ENCODE results near the gene RENBP. TPM values are rescaled to one million over a fixed set of nuclear protein-coding genes. Genes with fewer than 3 reads are reported as not detected.
A peak's percentile ranks its signal among the peaks of the same experiment; 100 is the strongest.

RENBP gene
- total and polyA plus RNA-seq, 9 of the 15 experiments (the other 6 are each of a cell fraction or from before 2014, with no cell fraction given), result 0.07 to 14.8 (median 10.6) TPM; not detected in 1

- Histone ChIP-seq H3K4me3 (peak overlapping the region; percentile 58), H3K36me3 (ENCODE audit: control insufficient read depth, insufficient read depth, low read length) (peaks cover 36% of the 10 kb centered on the region), H3K4me2 (ENCODE audit: insufficient read depth, low read length) (peak overlapping the region; percentile 97), H3K79me2 (ENCODE audit: control insufficient read depth, insufficient read depth, low read length) (peaks cover 51% of the 10 kb centered on the region), H3K9me1 (ENCODE audit: control insufficient read depth, insufficient read depth, low read length) (no peaks in the 10 kb centered on the region), H3K27ac (ENCODE audit: extremely low read depth, low read depth, low read length) (peak overlapping the region; percentile 98), H3K9ac (ENCODE audit: insufficient read depth in 1 of 2, low read depth in 2 of 2, low read length in 2 of 2) (peak overlapping the region; percentile 93 to 96), H3K27me3 (ENCODE audit: control insufficient read depth in 2 of 2, insufficient read depth in 2 of 2, low read length in 2 of 2) (no peaks in the 10 kb centered on the region), H3K9me3 (replicated peaks; ENCODE audit: control insufficient read depth, insufficient read depth, low read depth, low read length) (no peaks in the 10 kb centered on the region), H4K20me1 (replicated peaks; ENCODE audit: control insufficient read depth, insufficient read depth, low read length) (no peaks in the 10 kb centered on the region), H3K4me1 (replicated peaks in 1 of 2; ENCODE audit: control insufficient read depth in 2 of 2, insufficient read depth in 2 of 2, low read length in 2 of 2) (peaks cover 27 to 67% of the 10 kb centered on the region in 2 experiments; a peak in 4 of 5 replicates), H2AFZ (ENCODE audit: low read depth, low read length) (peak overlapping the region; percentile 62; the same call in 1 of the 2 replicates)
- no TSS peak for BruUV-seq (replicated peaks)
- DNase-seq (ENCODE audit: extremely low read depth in 1 of 4, low spot score in 3 of 4) (peak in 3 of 4 experiments; percentile 31 to 78 (median 64)), FAIRE-seq (no peak), ATAC-seq (peak; percentile 26)
- intact Hi-C loops (cut with micrococcal nuclease), result loop anchor here (1.0 to 5.0 kb wide), 2 partner anchors 45 to 160 kb away; partner anchors contain the start of gene TMEM187
- in situ Hi-C loops (cut with MboI), result no loop called here
- POLR2A ChIA-PET, result interaction anchor here (0.6 to 2.3 kb wide), 9 partner anchors 10 to 485 kb away, joined by 3 to 9 read pairs (median 4); partner anchors contain the start of genes IDH3G, RENBP and SSR4
- 11% methylated on average over 19 of the region's 31 CpGs for WGBS (ENCODE audit: insufficient coverage, low coverage, missing lambda C conversion rate)
- CTCF ChIA-PET (ENCODE audit: low intra/inter-chr PET ratio), result no interaction called here
- TF ChIP-seq, protein P1, sequence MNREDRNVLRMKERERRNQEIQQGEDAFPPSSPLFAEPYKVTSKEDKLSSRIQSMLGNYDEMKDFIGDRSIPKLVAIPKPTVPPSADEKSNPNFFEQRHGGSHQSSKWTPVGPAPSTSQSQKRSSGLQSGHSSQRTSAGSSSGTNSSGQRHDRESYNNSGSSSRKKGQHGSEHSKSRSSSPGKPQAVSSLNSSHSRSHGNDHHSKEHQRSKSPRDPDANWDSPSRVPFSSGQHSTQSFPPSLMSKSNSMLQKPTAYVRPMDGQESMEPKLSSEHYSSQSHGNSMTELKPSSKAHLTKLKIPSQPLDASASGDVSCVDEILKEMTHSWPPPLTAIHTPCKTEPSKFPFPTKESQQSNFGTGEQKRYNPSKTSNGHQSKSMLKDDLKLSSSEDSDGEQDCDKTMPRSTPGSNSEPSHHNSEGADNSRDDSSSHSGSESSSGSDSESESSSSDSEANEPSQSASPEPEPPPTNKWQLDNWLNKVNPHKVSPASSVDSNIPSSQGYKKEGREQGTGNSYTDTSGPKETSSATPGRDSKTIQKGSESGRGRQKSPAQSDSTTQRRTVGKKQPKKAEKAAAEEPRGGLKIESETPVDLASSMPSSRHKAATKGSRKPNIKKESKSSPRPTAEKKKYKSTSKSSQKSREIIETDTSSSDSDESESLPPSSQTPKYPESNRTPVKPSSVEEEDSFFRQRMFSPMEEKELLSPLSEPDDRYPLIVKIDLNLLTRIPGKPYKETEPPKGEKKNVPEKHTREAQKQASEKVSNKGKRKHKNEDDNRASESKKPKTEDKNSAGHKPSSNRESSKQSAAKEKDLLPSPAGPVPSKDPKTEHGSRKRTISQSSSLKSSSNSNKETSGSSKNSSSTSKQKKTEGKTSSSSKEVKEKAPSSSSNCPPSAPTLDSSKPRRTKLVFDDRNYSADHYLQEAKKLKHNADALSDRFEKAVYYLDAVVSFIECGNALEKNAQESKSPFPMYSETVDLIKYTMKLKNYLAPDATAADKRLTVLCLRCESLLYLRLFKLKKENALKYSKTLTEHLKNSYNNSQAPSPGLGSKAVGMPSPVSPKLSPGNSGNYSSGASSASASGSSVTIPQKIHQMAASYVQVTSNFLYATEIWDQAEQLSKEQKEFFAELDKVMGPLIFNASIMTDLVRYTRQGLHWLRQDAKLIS (CRISPR knock-in tag; IDR thresholded peaks at IDR 0.05), result 0 out of 2 replicates have a peak, but pooled peaks have one; percentile 1
- TF ChIP-seq, protein P2, sequence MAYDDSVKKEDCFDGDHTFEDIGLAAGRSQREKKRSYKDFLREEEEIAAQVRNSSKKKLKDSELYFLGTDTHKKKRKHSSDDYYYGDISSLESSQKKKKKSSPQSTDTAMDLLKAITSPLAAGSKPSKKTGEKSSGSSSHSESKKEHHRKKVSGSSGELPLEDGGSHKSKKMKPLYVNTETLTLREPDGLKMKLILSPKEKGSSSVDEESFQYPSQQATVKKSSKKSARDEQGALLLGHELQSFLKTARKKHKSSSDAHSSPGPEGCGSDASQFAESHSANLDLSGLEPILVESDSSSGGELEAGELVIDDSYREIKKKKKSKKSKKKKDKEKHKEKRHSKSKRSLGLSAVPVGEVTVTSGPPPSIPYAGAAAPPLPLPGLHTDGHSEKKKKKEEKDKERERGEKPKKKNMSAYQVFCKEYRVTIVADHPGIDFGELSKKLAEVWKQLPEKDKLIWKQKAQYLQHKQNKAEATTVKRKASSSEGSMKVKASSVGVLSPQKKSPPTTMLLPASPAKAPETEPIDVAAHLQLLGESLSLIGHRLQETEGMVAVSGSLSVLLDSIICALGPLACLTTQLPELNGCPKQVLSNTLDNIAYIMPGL (CRISPR knock-in tag; IDR thresholded peaks at IDR 0.05), result no peak
- 0 out of 2 replicates have a peak, but pooled peaks have one; percentile 51 for TF ChIP-seq SMARCA4 (IDR thresholded peaks at IDR 0.05)
- TF ChIP-seq ZNF12 (CRISPR knock-in tag; IDR thresholded peaks at IDR 0.05), result 0 out of 2 replicates have a peak, but pooled peaks have one; percentile 46
- TF ChIP-seq SNRNP70 (optimal IDR thresholded peaks at IDR 0.05; ENCODE audit: low read depth, low read length), result no peak
Measured at GRCh38 chrX:153926858-153927671, 17.4 kb downstream of the RENBP start.
